ENCODE data around the gene CDHR4. TPM values are rescaled to one million over a fixed set of nuclear protein-coding genes. Genes with fewer than 3 reads are reported as not detected.

CDHR4 gene
- total and polyA plus RNA-seq, 2 donors (not counting 1 experiment from before 2014, with no cell fraction given): 0.18 to 0.32 TPM

- peak overlapping the region; percentile 91 to 97 for H3K27ac ChIP-seq (ENCODE audit: low read length in 2 of 2)
- H2AFZ ChIP-seq (ENCODE audit: insufficient read depth, low read depth, low read length, poor library complexity, severe bottlenecking): peak overlapping the region; percentile 5
- peak overlapping the region; percentile 86 for H3K4me3 Mint-ChIP-seq
- CTCF ChIA-PET: interaction anchor here (0.8 to 15.1 kb wide), 6 partner anchors 10 to 285 kb away, joined by 3 to 547 read pairs (median 4); partner anchors contain the start of gene UBA7
- H3K9me3 Mint-ChIP-seq (ENCODE audit: insufficient read depth): no peaks in the 10 kb centered on the region
- 0% methylated on average over 1 of the region's 3 CpGs for WGBS (ENCODE audit: insufficient coverage)
- DNase-seq: peak; percentile 87
- H4K20me1 ChIP-seq (ENCODE audit: control insufficient read depth, insufficient read depth, low read length, poor library complexity, severe bottlenecking): no peaks in the 10 kb centered on the region
- peak overlapping the region in 4 of 5 experiments; percentile 93 to 99 (median 96) for H3K4me3 ChIP-seq (ENCODE audit: control extremely low read depth in 1 of 5, extremely low read depth in 1 of 5, insufficient read depth in 1 of 5, low read depth in 2 of 5, low read length in 4 of 5)
- ATAC-seq (ENCODE audit: low read depth): peak; percentile 42
- peaks cover 5% of the 10 kb centered on the region for H3K27me3 Mint-ChIP-seq
- peaks cover 74% of the 10 kb centered on the region for H3K4me1 Mint-ChIP-seq
- H3K9me3 ChIP-seq (ENCODE audit: control extremely low read depth in 1 of 3, control insufficient read depth in 2 of 3, insufficient read depth in 1 of 3, low read length in 2 of 3): no peaks in the 10 kb centered on the region
- peak overlapping the region; percentile 98 for H3K9ac ChIP-seq (ENCODE audit: low read length)
- H3K79me2 ChIP-seq (ENCODE audit: control insufficient read depth, insufficient read depth, low read length): peaks cover 10% of the 10 kb centered on the region
- H3K27ac Mint-ChIP-seq: peak overlapping the region; percentile 98
- H3K27me3 ChIP-seq (replicated peaks in 1 of 4; ENCODE audit: control extremely low read depth in 1 of 4, control insufficient read depth in 3 of 4, insufficient read depth in 4 of 4, low read length in 3 of 4): no peaks in the 10 kb centered on the region
- peaks cover 0 to 30% of the 10 kb centered on the region in 2 experiments for H3K36me3 ChIP-seq (replicated peaks in 1 of 2; ENCODE audit: control extremely low read depth in 1 of 2, control insufficient read depth in 1 of 2, extremely low read depth in 1 of 2, insufficient read depth in 2 of 2, low read length in 1 of 2)
- H3K4me1 ChIP-seq (ENCODE audit: control insufficient read depth in 2 of 2, insufficient read depth in 2 of 2, low read length in 2 of 2): peaks cover 51 to 64% of the 10 kb centered on the region in 2 donors
- peak overlapping the region; percentile 99 for H3K4me2 ChIP-seq (replicated peaks; ENCODE audit: low read depth, low read length, poor library complexity, severe bottlenecking)
- POLR2A ChIA-PET: interaction anchor here (0.6 to 5.0 kb wide), 9 partner anchors 8 to 169 kb away, joined by 3 to 99 read pairs (median 8); partner anchors contain the start of genes GMPPB, IP6K1 and UBA7
- intact Hi-C loops (cut with micrococcal nuclease): loop anchor here (1.0 kb wide), 1 partner anchor 8 kb away; the partner anchor contains the start of gene UBA7
- TF ChIP-seq EZH2 (IDR thresholded peaks at IDR 0.05; ENCODE audit: borderline replicate concordance, insufficient read depth, low read depth, low read length, poor library complexity, severe bottlenecking) (no peak), CTCF (IDR thresholded peaks at IDR 0.05) (no peak)
Measured at GRCh38 chr3:49805367-49805782, 5.7 kb upstream of the CDHR4 start.

All from B cell (primary cell).